ENCODE results near the gene PSTPIP1.

DNA sequence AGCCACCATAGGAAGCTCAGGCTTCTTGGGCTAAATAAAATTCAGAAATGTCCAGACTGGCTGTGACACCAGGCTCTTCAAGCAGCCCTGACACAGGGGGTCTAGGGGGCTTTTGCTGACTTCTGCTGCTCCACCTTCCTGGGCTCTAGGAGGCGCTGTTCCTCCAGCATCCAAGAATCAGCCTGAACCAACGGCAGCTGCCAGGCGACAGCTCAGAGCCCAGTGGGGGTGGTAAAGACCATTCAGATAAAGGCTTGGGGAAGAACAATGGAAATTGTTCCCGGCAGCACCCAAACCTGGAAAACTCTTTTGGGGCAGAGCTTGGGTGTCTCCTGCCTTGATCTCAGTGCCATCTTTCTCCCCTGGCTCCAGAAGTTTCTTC is 21.6 kb upstream of the PSTPIP1 start:
- TF ChIP-seq CTCF (IDR thresholded peaks at IDR 0.05; ENCODE audit: low read depth, low read length) (peak; percentile 98), EZH2phosphoT487 (IDR thresholded peaks at IDR 0.05; ENCODE audit: low read depth) (no peak)
